T-helper 1 cell treated with Interleukin-12 subunit alpha and Interleukin-12 subunit beta and Interleukin-4 antibody, amounts not matched to agents 30 μg/mL and 1 μg/mL, for 36 hours (primary cell): ENCODE data around the gene SCARB1.

Experiments used
- H3K27ac Mint-ChIP-seq: one replicate; pipeline ENCODE4 v1.8.0; 2021; ENCODE audit warnings: mild to moderate bottlenecking, mixed read lengths
- H3K27me3 Mint-ChIP-seq: one replicate; pipeline ENCODE4 v1.8.0; 2021; ENCODE audit warnings: low read depth, mixed read lengths
- H3K36me3 Mint-ChIP-seq: one replicate; pipeline ENCODE4 v1.8.0; 2021; ENCODE audit warnings: low read depth, mixed read lengths
- H3K4me1 Mint-ChIP-seq: one replicate; pipeline ENCODE4 v1.8.0; 2021; ENCODE audit warnings: low read depth, mixed read lengths
- H3K4me3 Mint-ChIP-seq: one replicate; pipeline ENCODE4 v1.8.0; 2021; ENCODE audit warnings: mild to moderate bottlenecking, moderate library complexity, mixed read lengths
- H3K9me3 Mint-ChIP-seq: one replicate; pipeline ENCODE4 v1.8.0; 2021; ENCODE audit warnings: mixed read lengths

The SCARB1 gene

DNA sequence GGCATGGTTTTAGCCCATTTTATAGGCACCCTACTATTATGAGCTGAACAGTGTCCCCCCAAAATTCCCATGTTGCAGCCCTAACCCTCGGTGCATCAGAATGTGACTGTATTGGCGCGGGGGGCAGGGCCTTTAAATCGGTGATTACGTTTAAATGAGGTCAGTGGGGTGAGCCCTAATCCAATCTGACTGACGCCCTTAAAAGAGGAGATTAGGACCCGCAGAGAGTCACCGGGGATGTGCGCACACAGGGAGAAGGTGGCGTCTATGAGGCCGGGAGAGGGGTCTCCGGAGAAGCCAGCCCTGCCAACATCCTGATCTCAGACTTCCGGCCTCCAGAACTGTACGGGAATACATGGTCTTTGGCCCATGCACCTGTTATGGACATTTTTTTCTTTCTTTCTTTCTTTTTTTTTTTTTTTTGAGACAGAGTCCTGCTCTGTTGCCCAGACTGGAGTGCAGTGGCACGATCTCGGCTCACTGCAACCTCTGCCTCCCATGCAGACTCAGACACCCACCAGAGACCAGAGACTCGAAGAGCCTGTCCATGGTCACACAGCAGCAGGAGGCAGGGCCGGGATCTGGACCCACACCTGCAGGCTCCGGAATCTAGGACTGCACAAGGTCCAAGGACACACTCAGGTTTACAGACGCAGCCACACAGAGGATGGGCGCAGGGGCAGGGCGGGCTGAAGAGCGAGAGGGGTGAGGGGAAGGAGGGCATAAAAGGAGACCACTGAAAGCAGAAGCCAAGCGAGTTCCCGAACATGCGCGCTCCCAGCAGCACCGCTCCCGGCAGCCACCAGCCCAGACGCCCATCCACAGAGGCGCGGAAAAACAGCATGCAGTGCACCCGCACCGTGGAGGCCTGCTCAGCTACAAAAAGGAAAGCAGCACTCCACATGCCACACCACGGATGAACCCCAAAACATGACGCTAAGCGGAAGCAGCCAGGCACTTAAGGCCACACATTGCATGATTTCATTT lies 19.0 kb downstream of the SCARB1 start:
- no peaks in the 10 kb centered on the region for H3K9me3 Mint-ChIP-seq
- no peaks in the 10 kb centered on the region for H3K27me3 Mint-ChIP-seq
- no peaks in the 10 kb centered on the region for H3K4me1 Mint-ChIP-seq
- no peaks in the 10 kb centered on the region for H3K36me3 Mint-ChIP-seq
- no peak overlapping the region for H3K27ac Mint-ChIP-seq
- no peak overlapping the region for H3K4me3 Mint-ChIP-seq

DNA sequence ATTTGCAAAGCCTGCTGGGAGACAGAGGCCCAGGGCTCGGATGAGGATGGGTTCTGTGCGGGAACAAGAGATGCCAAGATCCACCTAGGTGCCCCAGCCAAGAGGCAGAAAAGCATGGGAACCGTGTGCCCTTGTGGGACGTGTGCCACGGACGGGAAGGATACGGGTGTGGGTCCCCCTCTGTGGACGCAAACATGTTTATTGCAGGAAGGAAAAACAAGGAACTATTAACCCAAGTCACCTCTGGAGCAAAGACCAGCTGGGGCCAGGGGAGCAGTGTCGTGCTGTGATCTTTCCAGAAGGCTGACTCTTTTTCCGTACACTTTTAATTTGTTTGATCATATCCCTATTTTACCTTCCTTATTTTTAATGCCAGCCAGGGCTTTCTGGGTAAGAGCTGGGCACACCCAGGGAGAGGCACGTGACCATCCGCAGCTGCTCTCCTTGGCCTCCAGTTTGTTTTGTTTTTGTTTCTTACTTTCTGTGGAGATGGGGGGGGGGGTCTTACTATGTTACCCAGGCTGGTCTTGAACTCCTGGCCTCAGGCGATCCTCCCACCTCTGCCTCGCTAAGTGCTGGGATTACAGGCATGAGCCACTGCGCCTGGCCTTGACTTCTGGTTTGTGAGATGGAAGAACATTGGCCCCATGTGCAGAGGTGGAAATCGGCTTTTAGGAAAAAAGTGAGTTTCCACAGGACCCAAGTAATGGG lies 20.7 kb downstream of the SCARB1 start:
- Mint-ChIP-seq H3K36me3 (no peaks in the 10 kb centered on the region), H3K4me1 (no peaks in the 10 kb centered on the region), H3K27ac (no peak overlapping the region)

DNA sequence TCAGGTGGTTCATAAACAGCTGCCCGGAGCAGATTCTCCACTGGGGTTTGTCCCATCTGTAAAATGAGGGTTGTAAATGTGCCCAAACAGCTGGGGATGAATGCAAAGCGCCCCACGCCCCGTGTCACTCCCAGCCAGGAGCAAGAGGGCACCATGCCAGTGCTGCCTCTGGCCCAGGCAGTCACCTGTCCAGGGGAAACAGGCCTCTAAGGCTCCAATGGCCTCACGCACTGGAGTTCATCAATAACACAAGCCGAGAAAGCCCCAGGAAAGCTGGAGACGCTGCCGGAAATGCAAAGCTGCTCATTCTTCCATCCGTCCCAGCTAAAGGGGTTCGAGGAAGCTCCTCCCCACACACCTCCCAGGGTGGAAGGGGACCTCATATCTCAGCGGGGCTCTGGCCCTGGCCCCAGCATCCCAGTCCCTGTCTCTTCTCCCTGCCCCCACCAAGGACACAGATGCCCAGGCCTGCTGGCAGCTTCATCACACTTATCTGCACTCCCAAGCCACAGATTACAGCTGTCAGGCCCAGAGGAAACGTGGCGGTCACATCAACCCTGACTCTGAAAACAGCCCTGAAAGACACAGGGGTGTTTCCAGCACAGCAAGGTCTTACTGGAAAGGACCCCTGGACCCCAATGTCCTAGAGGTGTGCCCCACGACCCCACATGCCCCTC lies 21.5 kb downstream of the SCARB1 start:
- H3K27me3 Mint-ChIP-seq = no peaks in the 10 kb centered on the region
- H3K36me3 Mint-ChIP-seq = no peaks in the 10 kb centered on the region
- no peaks in the 10 kb centered on the region for H3K4me1 Mint-ChIP-seq
- no peak overlapping the region for H3K4me3 Mint-ChIP-seq
- no peak overlapping the region for H3K27ac Mint-ChIP-seq
- no peaks in the 10 kb centered on the region for H3K9me3 Mint-ChIP-seq

More for the DNA sequence above, 20.7 kb downstream of the SCARB1 start:
- Mint-ChIP-seq H3K9me3 (no peaks in the 10 kb centered on the region), H3K27me3 (no peaks in the 10 kb centered on the region), H3K4me3 (no peak overlapping the region)

DNA sequence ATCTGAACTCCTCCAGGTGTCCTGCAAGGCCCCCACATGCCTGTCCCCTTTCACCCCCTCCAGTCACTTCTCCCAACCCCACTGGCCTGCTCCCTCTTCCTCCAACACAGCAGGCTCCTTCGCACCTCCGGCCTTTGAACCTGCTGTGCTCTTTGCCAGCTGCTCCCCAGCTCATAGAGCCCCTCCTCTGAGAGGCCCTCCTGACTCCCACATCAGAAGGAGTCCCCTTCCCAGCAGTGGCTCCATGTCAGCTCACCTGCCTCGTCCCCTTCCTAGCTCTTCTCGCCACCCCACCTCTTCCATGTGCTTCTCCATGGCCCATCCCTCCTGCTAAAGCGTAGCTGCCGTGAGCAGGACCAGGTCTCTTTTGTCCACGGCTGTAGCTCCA lies 22.1 kb downstream of the SCARB1 start:
- no peaks in the 10 kb centered on the region for H3K36me3 Mint-ChIP-seq
- H3K4me3 Mint-ChIP-seq = no peak overlapping the region
- H3K9me3 Mint-ChIP-seq = no peaks in the 10 kb centered on the region
- no peaks in the 10 kb centered on the region for H3K27me3 Mint-ChIP-seq
- H3K4me1 Mint-ChIP-seq = no peaks in the 10 kb centered on the region
- no peak overlapping the region for H3K27ac Mint-ChIP-seq

DNA sequence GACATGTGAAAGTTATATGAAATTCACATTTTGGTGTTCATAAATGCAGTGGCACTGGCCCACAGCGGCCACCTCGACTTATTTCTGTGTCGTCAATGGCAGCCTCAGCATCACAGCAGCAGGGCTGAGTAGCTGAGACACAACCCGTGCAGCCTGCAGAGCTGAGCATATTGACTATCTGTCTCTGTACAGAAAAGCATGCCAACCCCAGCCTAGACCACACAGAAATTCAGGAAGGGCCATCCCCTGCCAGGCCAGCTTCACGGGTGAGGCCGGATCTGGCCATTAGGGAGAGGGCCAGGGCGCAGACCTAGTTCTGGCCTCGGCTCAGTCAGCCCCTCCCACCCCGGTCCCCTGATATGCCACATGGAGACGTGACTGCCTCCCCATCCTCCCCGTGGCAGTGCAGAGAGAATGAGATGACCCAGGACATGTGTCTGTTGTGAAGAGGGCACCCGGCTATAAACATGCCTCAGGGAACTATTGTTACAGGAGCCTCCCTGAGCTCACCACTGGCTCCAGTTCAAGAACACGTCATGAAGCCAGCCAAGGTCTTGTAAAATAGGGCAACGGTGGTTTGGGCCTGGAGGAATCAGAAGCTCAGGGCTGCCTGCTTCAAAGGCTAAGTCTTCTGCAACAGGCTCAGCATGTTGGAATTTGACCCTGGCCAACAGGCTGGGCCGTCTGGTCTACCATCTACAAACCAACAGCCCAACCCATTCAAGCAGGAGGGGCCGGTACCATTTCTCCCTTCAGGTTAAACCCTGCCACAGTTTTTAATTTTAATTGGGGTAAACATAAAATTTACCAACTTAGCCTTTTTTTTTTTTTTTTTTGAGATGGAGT lies 25.5 kb downstream of the SCARB1 start:
- H3K27ac Mint-ChIP-seq = no peak overlapping the region
- H3K36me3 Mint-ChIP-seq = no peaks in the 10 kb centered on the region
- no peaks in the 10 kb centered on the region for H3K27me3 Mint-ChIP-seq
- no peak overlapping the region for H3K4me3 Mint-ChIP-seq
- H3K4me1 Mint-ChIP-seq = no peaks in the 10 kb centered on the region
- H3K9me3 Mint-ChIP-seq = no peaks in the 10 kb centered on the region

DNA sequence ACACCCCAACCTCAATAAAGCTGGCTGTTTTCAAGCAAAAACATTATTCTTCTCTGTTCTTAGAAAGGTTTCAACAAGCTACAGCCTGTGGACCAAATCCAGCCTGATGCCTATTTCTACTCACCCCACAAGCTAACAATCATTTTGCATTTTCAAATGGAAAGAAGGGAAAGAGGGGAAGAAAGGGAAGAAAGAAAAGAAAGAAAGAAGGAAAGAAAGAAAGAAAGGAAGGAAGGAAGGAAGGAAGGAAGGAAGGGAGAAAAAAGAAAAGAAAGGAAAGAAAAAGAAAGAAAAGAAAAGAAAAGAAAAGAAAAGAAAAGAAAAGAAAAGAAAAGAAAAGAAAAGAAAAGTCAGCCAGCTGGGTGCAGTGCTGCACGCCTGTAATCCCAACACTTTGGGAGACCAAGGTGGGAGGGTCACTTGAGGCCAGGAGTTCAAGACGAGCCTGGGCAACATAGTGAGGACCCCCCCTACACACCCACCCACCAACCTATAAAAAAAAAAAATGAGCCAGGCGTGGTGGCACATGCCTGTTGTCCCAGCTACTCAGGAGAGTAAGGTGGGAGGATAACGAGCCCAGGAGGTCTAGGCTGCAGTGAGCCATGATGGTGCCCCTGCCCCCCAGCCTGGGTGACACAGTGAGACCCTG lies 26.3 kb downstream of the SCARB1 start:
- Mint-ChIP-seq H3K9me3 (no peaks in the 10 kb centered on the region), H3K4me1 (no peaks in the 10 kb centered on the region), H3K27me3 (no peaks in the 10 kb centered on the region), H3K36me3 (no peaks in the 10 kb centered on the region), H3K27ac (no peak overlapping the region), H3K4me3 (no peak overlapping the region)

DNA sequence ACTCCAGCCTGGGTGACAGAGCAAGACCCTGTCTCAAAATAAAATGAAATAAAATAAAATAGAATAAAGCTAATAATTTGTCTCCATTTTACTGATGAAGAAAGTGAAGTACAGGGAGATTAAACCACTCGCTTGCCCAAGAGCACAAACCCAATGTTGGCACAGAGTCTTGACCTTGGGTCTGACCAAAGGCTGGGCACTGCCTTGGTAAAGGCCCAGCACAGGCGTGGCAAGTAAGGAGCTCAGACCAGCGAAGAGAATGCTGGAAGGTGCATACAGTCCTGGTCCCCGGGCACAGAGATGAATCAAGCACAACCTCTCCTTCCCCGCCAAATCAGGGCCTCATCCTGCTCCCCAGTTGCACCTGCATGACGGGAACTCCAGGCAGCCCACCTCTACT lies 26.9 kb downstream of the SCARB1 start:
- Mint-ChIP-seq H3K9me3 (no peaks in the 10 kb centered on the region), H3K36me3 (no peaks in the 10 kb centered on the region), H3K27ac (no peak overlapping the region), H3K4me1 (no peaks in the 10 kb centered on the region), H3K27me3 (no peaks in the 10 kb centered on the region), H3K4me3 (no peak overlapping the region)

DNA sequence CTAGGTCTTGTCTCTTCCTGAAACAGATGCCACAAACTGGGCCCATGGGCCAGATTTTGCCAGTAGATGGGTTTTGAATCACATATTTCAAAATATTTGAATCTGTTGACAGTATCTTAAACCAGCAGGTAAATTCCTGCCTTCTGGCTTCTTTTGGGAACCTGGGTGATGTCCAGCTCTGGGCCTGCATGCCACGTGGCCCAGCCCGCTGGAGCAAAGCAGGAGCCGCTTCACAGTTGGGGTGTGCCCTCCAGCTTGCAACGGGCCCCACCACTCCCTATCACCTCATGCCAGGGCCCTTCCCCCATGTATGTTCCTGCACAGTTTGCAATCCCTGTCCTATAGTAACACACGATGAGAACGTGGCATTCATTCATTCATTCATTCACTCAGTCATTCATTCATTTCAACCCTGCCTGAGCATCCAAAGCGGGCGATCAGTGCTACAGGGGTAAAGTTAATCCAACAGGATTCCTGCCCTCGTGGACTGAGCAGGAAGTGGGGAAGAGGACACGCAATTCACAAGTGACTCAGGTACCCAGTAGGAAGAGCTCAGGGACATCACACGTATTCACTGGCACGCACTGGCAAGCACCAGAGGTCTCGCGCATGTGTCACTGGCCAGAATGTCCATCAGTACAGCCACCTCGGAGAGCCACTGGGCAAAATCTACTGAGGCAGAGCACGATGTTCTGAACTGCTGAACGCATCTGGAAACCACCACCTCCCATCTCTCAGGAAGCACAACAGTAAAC lies 27.8 kb downstream of the SCARB1 start:
- no peaks in the 10 kb centered on the region for H3K9me3 Mint-ChIP-seq
- no peaks in the 10 kb centered on the region for H3K4me1 Mint-ChIP-seq
- no peaks in the 10 kb centered on the region for H3K27me3 Mint-ChIP-seq
- H3K36me3 Mint-ChIP-seq = no peaks in the 10 kb centered on the region
- H3K4me3 Mint-ChIP-seq = no peak overlapping the region
- H3K27ac Mint-ChIP-seq = no peak overlapping the region

DNA sequence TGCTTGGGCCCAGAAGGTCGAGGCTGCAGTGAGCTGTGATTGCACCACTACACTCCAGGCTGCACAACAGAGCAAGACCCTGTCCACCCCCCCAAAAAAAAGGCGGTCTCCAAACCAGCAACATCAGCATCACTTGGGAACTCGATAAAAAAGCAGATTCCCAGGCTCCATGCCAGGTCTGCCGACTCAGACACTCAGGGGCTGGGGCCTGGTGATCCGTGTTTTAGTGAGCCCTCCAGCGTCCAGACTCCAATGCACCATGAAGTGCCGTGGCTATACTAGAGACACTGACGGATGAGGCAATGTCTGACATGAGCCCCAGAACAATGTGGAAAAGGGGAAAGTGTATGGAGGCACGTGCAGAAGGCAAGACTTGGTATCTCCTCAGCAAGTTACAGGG lies 28.8 kb downstream of the SCARB1 start:
- Mint-ChIP-seq H3K36me3 (no peaks in the 10 kb centered on the region), H3K4me1 (no peaks in the 10 kb centered on the region), H3K4me3 (no peak overlapping the region), H3K27me3 (no peaks in the 10 kb centered on the region), H3K9me3 (no peaks in the 10 kb centered on the region), H3K27ac (no peak overlapping the region)

DNA sequence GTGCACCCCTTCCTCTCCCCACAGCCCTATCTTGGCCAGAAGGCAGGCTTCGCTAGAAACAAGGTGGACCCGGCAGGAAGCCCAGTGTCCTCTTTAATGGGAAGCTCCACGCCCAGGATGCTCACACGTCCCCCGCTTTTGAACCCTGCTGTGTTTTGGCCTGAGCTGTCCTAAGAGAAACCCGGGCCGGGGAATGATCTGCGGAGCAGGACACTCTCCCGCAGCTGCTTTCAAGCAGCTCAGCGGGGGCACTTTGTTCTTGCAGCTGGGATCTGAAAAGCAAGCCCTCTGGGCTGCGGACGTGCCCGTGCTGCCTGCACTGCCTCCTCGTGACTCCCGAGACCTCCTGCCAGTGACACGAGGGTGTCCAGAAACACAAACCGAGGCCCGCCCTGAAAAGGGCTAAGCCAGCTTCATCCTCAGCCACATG lies 30.0 kb downstream of the SCARB1 start:
- Mint-ChIP-seq H3K4me1 (no peaks in the 10 kb centered on the region), H3K27me3 (no peaks in the 10 kb centered on the region), H3K36me3 (no peaks in the 10 kb centered on the region), H3K9me3 (no peaks in the 10 kb centered on the region), H3K4me3 (no peak overlapping the region), H3K27ac (no peak overlapping the region)

DNA sequence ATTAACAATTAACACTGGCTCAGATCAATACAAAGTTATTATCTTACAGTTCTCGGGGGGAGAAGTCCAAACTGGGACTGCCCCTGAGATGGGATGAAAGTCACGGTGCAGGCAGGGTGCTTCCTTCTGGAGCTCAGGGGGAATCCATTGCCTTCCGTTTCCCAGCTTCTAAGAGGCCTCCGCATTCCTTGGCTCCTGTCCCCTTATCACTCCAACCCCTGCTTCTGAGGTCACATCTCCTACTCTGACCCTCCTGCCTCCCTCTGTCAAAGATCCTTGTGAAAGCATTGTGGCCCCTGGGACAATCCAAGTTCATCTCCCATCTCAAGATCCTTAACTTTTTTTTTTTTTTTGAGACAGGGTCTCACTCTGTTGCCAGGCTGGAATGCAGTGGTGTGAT lies 30.8 kb downstream of the SCARB1 start:
- H3K27me3 Mint-ChIP-seq = no peaks in the 10 kb centered on the region
- H3K36me3 Mint-ChIP-seq = no peaks in the 10 kb centered on the region
- H3K9me3 Mint-ChIP-seq = no peaks in the 10 kb centered on the region
- no peak overlapping the region for H3K27ac Mint-ChIP-seq
- no peak overlapping the region for H3K4me3 Mint-ChIP-seq
- peaks cover under 1% of the 10 kb centered on the region for H3K4me1 Mint-ChIP-seq

DNA sequence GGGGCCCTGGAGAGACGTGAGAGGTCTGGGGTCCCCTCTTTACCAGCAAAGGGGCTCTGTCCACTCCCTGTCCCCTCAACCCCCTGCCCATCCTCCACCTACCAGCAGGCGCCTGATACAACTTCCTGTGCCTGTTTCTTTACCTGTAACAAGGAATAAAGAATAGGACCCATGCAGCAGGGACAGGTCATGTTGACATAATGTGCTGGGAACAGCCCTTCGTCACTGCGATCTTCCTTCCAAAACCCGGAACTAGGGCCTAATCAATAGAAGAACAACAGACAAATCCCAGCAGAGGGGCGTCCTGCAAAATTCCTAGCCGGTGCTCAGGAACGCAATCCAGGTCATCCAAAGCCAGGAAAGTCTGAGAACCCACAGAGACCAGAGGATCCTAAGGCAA lies 32.1 kb downstream of the SCARB1 start:
- Mint-ChIP-seq H3K9me3 (no peaks in the 10 kb centered on the region), H3K27me3 (no peaks in the 10 kb centered on the region), H3K27ac (no peak overlapping the region), H3K4me3 (no peak overlapping the region), H3K36me3 (no peaks in the 10 kb centered on the region), H3K4me1 (peaks cover 3% of the 10 kb centered on the region)

DNA sequence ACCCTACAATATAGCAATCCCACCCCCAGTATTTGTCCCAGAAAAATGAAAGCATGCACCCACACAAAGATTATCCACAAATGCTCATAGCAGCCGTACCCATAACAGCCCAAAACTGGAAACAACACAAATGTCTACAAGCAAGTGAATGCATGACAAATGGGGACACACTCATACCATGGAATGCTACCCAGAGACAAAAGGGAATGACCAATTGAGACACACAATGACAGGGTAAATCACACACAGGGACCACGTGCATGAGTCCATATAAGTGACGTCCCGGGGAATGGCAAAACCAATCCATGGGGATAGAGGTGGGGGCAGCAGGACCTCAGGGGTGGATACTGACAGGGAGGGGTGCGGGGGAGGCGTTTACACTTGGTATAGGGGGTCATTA lies 33.4 kb downstream of the SCARB1 start:
- Mint-ChIP-seq H3K4me3 (no peak overlapping the region), H3K36me3 (no peaks in the 10 kb centered on the region), H3K9me3 (no peaks in the 10 kb centered on the region), H3K4me1 (peaks cover 3% of the 10 kb centered on the region), H3K27ac (no peak overlapping the region), H3K27me3 (no peaks in the 10 kb centered on the region)
